A673 (cell line): ENCODE results near the gene SORL1.

Source experiments
- EZH2 ChIP-seq: fragments of 200-600 bp; sonication (generic); IDR thresholded peaks from 2 replicates; pipeline ENCODE4 v1.6.1; 2017; ENCODE audit warnings: borderline replicate concordance, low read depth, mild to moderate bottlenecking, mixed read lengths, antibody characterized with exemption, low read length; ENCODE audit not compliant: poor library complexity, severe bottlenecking
- TF ChIP-seq, protein P1 (sequence below): fragments of 300-800, 200-600 bp; sonication (generic); conservative IDR thresholded peaks from 2 replicates; pipeline ENCODE4 v1.5.1; 2017; ENCODE audit warnings: low read depth, mild to moderate bottlenecking, antibody characterized with exemption, low read length, moderate library complexity, mixed read lengths

DNA sequence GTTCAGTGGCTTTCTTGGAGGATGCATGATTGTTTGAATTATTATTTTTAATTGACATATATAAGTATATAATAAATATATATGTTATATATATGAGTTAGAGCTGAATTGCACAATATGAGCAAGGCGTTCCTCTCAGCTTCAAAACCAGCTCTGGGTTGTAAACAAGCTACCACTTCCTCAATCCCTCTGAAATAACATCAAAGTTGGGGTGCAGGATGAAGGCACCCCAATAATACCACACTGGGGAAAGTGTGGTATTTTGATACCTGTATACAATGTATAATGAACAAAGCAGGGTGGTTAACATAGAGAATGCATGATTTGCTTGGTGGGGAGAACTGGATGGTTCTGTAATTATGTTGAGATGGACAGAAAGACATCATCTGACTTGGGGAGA, 1.7 kb upstream of the SORL1 start:
- TF ChIP-seq, protein P1, sequence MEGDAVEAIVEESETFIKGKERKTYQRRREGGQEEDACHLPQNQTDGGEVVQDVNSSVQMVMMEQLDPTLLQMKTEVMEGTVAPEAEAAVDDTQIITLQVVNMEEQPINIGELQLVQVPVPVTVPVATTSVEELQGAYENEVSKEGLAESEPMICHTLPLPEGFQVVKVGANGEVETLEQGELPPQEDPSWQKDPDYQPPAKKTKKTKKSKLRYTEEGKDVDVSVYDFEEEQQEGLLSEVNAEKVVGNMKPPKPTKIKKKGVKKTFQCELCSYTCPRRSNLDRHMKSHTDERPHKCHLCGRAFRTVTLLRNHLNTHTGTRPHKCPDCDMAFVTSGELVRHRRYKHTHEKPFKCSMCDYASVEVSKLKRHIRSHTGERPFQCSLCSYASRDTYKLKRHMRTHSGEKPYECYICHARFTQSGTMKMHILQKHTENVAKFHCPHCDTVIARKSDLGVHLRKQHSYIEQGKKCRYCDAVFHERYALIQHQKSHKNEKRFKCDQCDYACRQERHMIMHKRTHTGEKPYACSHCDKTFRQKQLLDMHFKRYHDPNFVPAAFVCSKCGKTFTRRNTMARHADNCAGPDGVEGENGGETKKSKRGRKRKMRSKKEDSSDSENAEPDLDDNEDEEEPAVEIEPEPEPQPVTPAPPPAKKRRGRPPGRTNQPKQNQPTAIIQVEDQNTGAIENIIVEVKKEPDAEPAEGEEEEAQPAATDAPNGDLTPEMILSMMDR = no peak
- TF ChIP-seq EZH2 = no peak
